Panc1 (cell line): Measurements from ENCODE around the gene SLC19A1.

Source experiments
- CTCF ChIP-seq: fragments of 450-650 bp; IDR thresholded peaks from 2 replicates; pipeline ENCODE4 v1.5.1; 2017; ENCODE audit warnings: mild to moderate bottlenecking
- POLR2AphosphoS5 ChIP-seq: IDR thresholded peaks from 2 replicates; pipeline ENCODE4 v1.6.1; 2012; ENCODE audit warnings: mild to moderate bottlenecking, low read depth, low read length, moderate library complexity
- TCF7L2 ChIP-seq: IDR thresholded peaks from 2 replicates; pipeline ENCODE4 v1.6.1; 2011; ENCODE audit warnings: mild to moderate bottlenecking, low read depth, low read length, inconsistent platforms

DNA sequence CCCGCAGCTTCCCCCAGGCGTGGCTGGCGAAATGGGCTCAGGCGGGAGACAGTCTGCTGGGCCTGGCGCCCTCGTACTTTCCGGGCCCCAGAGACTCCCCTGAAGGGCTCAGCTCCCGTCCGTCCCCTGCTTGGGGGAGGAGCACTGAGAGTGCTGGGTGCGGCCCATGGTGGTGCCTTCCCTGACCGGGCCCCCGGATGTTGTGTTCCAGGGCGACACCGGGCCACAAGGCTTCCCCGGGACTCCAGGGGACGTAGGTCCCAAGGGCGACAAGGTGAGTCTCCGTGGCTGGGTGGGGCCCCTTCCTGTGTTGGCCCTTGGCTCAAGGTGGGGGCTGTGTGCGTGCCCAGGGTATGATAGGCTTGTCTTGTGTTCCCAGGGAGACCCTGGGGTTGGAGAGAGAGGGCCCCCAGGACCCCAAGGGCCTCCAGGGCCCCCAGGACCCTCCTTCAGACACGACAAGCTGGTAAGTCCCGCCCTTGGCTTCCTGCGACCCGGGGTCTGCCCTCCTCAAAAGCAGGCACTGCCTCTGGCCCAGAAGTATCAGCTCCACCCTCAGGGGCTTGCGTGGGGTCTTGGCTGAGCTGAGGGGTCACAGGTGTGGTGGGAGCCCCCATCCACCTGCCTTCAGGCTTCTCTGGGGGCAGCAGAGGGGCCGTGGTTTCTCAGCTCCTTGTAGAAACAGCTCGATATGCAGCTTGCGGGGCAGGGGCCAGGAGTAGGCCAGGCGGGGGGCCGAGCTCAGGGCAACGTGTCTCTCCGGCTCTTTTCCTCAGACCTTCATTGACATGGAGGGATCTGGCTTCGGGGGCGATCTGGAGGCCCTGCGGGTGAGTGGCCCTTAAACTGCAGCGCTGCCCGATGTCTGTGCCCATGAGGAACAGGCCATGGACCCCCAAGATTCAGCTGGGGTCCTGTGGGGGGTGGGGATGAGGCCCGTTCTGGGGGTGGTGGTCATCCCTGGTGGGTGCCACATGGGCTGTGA, 62.3 kb downstream of the SLC19A1 start:
- TF ChIP-seq POLR2AphosphoS5 (no peak), CTCF (no peak), TCF7L2 (no peak)
